GM19099 (cell line): Measurements from ENCODE around the gene HHATL.

ENCODE experiments used
- POLR2A ChIP-seq: IDR thresholded peaks from 3 replicates; pipeline ENCODE4 v1.6.1; 2011; ENCODE audit warnings: low read depth; ENCODE audit not compliant: insufficient read length; ENCODE audit errors: extremely low read depth

HHATL gene

DNA sequence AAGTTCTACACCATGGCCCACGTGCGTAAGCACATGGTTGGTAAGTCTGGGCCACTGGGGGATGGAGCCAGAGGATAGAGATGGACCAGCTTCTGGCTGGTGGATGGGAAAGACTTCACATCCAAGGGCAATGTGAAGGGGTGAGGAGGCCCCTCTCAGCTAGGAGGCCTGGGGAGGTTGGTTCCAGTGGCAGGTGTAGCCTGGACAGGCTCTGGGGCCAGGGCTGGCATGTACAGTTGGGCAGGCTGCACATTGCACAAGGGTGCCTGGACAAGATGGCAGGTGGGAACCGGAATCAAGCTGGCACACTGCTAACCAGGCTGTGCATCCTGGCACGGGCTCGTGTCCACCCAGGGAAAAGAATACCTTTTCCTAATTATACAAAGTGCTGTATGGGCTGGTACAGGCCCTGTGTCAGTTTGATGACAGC, 41.0 kb downstream of the HHATL start:
- no peak for TF ChIP-seq POLR2A

DNA sequence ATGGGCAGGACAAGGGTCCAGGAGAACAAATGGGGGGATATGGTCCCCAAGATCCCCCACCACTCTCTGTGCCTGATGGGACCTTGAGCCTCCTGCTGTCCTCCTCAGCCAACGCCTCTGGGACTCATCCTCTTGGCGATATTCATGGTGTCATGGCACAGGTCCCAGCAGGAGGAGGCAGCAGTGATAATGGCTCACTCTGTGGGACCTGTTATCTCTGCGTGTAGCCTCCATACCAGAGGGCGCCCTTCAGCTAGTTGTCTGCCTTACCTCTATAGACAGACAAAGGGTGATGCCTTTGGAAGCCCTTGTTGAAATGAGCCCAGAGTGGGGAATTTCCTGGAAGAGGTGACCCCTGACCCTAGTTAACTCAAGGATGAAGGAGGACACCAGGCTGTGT, 41.7 kb downstream of the HHATL start:
- TF ChIP-seq POLR2A: no peak

DNA sequence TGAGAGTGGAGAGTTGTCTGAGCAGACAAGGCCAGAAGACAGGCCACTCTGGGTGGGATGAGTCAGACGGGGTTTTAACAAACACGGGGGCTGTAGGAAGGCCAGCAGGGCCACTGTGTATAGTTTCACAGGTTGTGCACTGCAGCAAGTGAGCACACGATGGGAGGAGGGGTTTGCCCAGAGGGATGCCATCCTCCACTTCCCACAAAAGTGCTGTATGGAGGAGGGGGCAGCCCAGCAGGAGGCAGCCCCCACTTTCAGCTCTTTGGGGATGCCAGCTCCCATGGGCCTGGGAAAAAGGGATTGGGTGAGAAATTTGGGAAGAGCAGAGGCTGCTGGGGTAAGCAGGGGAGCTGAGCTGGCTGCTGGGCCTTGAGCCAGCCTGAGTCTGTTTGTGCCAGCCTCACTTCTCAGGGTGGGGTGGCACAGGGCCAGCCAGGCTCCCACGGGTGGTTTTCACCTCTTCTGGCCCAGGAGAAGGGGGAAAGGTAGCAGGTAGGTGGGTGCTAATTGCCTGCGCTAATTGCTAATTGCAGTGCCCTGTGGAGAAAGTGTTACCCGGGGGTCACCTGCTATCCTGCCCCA, 42.4 kb downstream of the HHATL start:
- no peak for TF ChIP-seq POLR2A

DNA sequence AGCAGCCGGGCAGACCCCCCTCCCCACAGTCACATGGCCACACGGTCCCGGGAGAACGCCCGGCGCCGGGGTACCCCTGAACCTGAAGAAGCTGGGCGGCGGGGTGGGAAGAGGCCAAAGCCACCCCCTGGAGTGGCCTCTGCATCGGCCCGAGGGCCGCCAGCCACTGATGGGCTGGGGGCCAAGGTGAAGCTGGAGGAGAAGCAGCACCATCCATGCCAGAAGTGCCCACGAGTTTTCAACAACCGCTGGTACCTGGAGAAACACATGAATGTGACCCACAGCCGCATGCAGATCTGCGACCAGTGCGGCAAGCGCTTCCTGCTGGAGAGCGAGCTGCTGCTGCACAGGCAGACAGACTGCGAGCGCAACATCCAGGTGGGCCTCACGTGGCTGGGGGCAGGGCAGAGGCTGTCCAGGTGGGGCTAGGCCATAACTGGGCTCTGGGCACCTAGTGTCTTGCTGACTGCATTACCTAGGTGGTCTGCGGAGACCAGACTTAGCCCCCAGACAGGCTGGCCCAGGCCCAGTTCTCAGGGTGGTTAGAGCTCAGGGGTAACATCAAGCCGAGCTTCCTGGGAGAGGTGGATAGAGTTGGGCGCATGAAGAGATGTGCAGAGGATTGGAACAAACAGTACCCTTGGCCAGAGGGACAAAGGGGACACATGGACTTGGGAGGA, 43.0 kb downstream of the HHATL start:
- TF ChIP-seq POLR2A: no peak

DNA sequence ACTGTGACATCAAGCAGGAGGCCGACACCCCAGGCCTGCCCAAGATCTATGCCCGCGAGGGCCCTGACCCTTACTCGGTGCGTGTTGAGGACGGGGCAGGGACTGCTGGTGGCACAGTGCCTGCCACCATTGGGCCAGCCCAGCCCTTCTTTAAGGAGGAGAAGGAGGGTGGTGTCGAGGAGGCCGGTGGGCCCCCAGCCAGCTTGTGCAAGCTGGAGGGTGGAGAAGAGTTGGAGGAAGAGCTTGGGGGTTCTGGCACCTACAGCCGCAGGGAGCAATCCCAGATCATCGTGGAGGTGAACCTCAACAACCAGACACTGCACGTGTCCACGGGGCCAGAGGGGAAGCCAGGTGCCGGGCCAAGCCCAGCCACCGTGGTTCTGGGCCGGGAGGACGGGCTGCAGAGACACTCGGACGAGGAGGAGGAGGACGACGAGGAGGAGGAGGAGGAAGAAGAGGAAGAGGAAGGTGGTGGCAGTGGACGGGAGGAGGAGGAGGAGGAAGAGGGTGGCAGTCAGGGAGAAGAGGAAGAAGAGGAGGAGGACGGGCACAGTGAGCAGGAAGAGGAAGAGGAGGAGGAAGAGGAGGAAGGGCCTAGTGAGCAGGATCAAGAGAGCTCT, 43.7 kb downstream of the HHATL start:
- no peak for TF ChIP-seq POLR2A

DNA sequence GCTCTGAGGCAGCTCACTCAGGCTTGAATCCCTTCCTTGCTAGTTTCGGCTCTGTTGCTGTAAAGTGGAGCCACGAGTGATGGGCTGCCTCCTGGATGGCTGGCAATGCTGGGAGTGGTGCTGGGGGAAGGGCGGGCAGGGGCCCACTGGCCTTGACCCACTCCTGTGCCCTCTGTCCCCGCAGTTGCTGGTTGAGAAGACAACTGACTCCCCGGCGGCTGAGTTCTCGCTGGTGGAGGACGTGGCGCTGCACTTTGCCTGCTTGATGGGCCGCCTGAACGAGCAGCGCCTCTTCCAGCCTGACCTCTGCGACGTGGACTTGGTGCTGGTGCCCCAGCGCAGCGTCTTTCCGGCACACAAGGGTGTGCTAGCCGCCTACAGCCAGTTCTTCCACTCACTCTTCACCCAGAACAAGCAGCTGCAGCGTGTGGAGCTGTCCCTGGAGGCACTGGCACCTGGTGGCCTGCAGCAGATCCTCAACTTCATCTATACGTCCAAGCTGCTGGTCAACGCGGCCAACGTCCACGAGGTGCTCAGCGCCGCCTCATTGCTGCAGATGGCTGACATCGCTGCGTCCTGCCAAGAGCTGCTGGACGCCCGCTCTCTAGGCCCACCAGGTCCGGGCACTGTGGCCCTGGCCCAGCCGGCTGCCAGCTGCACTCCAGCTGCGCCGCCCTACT, 44.4 kb downstream of the HHATL start:
- TF ChIP-seq POLR2A: no peak

DNA sequence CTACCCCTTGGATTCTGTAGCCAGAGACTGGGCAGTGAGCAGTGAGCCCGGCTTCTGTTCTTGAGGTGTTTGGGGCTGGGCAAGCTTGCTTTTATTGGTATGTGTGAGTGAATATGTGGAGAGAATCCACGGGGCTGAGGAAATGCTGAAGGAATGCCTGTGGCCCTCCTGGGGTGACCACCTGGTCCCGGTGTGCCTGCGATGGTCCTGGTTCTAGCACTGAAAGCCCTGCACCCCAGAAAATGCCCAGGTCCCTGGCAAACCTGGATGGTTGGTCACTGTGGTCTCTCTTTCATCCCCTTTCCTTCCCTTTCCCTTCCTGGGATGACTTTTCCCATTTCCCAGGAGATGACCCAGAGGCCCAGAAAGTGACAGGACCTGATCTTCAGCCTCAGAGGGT, 44.9 kb downstream of the HHATL start:
- no peak for TF ChIP-seq POLR2A

DNA sequence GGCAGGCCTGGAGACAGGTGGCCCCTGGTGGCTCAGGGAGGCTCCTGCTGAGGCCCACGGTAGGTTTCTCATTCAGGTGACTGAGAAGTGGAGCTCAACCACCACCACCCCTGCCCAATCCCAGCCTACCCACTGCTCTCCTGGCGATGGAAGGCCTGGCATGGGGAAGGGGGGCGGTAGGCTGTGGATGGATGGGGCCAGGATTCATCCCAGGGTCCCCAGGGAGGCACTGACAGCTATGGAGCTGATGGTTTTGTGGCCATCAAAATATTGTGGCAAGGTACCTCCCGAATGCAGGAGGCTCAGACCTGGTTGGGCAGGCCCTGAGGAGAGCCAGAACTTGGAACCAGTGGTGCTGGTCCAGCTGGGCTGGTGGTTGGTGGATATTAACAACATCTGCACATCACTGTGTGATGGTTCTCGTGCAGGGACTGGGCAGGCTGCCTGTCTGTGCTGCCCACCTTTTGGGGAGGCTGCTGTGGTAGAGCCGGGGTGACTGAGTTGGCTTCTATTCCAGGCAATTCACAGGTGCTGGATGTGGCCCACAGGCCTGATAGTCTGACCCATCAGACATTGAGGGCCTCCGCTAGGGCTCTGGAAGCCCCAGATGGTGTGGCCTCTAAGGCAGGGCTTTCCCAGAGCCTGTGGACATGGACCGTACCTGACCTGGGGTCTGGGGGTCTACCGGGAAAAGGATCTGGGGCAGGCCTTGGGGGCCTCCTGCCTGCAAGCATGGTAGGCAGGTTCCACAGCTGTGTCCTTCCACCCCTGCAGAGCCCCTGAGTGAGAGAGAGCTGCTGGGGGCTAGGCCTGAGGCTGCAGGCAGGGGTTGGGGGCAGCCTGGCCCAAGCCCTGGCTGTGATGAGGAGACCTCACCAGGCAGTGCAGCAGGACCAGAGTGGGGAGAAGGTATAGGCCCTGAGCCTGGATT, 45.7 kb downstream of the HHATL start:
- no peak for TF ChIP-seq POLR2A

DNA sequence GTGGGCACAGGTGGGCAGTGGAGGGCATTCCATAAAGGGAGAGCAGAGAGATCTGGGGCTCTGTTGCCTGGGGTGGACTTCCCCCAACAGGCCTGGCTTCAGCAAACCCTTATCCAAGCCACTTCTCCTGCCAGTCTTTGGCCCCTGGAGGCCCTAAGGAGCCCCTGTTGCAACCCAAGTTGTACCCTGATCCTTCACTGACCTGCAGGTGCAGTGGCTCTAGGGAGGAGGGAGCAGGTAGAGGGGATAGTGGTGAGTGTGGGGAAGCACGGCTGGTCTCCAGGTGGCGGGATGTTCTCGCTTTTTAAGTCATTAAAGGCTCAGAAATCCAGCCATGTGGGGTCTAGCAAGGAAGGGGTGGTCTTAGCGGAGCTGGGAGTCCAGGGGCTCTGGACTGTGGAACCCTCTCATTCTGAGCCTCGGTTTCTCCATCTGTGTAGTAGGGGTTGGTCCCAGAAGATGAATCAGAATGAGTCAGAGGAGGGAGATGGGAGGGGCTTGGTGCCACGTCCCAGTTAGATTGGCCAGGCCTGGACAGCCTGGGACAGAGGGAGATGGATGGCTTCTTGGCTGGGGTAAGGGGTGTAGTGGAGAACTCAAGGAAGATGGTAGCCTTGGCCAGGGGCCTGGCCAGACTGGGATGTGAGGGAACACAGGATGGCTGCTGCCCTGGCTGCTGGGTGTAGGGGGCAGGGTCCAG, 46.5 kb downstream of the HHATL start:
- TF ChIP-seq POLR2A: no peak

DNA sequence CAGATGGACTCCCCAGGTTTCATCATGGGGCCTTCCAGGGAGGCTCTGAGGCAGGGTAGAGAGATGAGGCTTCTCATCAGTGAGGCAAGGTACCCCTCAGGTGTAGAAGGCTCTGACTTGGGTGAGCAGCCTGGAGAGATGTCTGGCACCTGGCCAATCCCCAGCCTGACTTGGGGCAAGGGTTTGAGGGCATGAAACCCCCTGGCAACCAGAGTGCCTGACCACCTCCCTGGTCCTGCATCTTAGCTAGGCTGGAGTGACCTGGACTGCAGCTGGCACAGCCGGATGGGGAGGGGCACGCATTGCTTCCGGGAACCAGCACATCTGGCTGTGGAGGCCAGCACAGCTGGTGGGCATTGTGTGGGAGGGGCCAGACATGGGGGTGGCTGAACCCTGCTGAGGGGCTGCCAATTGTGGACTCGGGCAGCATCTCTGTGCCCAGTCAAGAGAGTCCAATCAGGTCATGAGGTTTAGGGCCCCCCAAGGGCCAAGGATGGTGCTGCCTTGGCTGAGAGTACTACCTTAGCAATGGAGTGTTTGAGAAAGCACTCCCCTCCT, 47.2 kb downstream of the HHATL start:
- no peak for TF ChIP-seq POLR2A

DNA sequence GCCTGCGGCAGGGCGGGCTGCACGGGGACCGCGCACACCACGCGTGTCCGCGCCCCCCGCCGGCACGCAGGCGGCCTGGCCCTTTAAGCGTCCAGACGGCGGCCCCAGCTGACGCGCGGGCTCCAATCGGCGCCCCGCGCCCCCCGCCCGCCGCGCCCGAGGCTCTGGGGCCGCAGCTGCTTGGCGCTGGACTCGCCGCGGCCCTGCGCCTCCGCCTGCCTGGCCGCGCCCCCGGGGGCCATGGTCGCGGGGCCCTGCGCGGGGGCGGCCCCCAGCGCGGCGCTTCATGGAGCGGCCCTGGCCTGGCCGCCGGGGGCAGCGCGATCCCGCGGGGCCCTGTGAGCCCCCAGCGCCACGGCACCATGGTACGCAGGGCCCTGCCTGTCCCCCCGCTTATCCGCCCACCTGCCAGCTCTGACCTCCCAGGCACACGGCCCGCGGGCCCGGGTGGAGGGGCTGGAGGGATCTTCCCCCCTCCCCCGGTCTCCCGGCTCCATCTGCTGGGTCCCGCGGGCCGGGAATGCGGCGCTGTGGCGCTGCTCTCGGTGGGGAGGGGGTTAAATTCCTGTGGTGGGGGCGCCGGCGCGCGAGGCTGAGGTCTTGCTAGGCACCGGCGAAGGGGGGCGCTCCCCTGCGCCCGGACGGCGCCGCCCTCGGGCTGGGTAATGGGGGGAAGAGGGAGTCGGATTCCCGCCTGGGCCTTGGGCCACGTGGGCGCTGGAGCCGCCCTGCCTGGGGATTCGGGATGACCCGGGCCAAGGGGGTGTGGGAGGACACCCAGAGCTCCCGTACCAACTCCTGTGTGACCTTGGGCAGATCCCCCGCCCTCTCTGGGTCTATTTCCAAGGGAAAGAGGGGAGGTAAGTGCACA, 48.0 kb downstream of the HHATL start:
- peak; percentile 35 for TF ChIP-seq POLR2A

DNA sequence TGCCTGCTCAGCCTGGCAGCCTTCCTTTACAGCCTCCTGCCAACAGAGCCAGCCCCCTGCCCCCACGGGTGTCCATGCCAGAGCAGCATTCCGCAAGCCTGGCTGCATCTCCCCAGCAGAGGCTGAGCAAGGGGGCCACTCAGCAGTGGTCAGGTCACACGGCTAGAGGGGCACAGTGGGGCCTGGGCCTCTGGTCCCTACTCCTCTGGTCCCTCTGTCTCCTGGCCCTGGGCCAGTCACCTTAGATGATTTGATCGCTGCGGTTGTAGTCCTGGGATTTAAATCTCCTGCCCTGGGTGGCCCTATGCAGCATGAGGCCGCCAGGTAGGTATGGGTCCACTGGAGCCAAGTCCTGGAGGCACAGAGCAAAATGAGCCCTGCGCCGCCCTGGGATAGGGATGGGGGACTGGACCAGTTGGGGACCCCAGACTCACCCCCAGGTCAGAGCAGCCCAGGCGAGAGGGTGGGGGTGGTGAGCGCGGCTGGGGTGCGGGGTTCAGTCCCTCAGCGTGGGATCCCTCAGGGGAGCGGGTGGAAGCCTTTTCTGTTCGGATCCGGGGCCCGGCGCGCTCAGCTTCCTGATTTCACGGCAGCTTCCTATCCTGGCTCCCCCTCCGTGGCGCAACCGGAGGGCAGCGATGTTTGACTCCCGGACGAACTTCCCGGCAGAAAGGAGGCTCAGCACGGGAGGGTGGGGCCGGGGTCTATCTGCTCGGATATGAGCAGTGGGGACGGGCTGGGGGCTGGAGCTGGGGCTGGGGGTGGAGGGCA, 48.9 kb downstream of the HHATL start, which contains the start of gene ZBTB47:
ZBTB47 (plus strand) TSS at position 138 of the 771 bp plus-strand sequence. CDS start 4,659 bp downstream, outside the sequence.
- no peak for TF ChIP-seq POLR2A
